ENCODE results near the gene PIEZO2. TPM values are rescaled to one million over a fixed set of nuclear protein-coding genes. Genes with fewer than 3 reads are reported as not detected.
A peak's percentile ranks its signal among the peaks of the same experiment; 100 is the strongest.

Gene PIEZO2
- total and polyA plus RNA-seq, 10 donors = 0.42 to 13.0 (median 8.0) TPM

DNA sequence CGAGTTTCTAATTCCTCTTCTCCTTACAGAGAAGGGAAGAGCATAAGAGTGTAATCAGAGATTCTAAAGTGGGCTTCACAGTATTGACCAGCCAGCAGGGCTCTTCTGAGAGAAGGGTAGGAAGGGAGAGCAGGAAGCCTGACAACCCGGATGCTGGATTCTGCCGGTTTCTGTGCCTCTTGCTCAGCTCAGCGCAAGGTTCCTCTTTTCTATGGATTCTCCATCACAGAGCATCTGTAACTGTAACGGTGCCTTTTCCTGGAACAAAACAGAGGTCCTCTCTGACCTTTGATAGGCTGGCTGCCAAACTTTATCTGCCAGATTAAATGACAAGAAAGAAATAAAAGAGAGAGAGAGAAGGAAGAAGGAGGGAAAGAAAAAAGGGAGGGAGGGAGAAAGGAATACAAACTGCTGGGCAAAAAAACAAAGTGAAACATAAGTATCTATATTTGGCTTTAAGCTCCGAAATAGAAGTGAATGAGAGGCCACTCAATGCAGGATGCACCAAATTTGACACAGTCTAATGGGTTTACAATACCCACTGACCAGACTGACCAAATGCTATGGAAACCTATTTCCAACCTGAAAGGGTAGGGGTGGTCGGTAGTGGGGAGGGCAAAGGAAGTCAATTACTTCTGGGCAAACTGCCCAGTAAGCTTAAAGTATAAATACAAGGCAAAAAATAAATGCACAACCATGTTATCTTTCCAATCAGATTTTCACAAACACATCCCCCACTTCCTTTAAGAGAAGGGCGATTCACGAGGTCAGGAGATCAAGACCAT lies 59.2 kb downstream of the PIEZO2 start:
- Histone ChIP-seq H3K9me3 (no peaks in the 10 kb centered on the region), H3K4me3 (peak overlapping the region in 1 of 8 donors; percentile 19), H3K27me3 (replicated peaks in 1 of 7) (no peaks in the 10 kb centered on the region), H3K36me3 (no peaks in the 10 kb centered on the region), H3K27ac (peak overlapping the region in 3 of 8 donors; percentile 6 to 18 (median 11)), H3K4me1 (peaks cover 0 to 12% (median 6%) of the 10 kb centered on the region in 6 donors)
- intact Hi-C loops (cut with DNase I; ENCODE audit: low total_unique reads) = no loop called here
- WGBS, 5 donors = 7 to 14% (median 10%) methylated on average over 9 of the region's 9 CpGs
- TF ChIP-seq POLR2AphosphoS5 (IDR thresholded peaks at IDR 0.05) = no peak
- TF ChIP-seq CTCF (IDR thresholded peaks at IDR 0.05 in 8 of 11, conservative IDR thresholded peaks at IDR 0.05 in 3 of 11) = no peak
- TF ChIP-seq POLR2A (IDR thresholded peaks at IDR 0.05) = no peak
- no peak for DNase-seq

GRCh38 chr18:11081009-11081532 lies 68.3 kb downstream of the PIEZO2 start:
- Histone ChIP-seq H3K4me1 (no peaks in the 10 kb centered on the region), H3K4me3 (no peak overlapping the region), H3K27ac (no peak overlapping the region), H3K9me3 (no peaks in the 10 kb centered on the region), H3K27me3 (replicated peaks in 1 of 7) (no peaks in the 10 kb centered on the region), H3K36me3 (no peaks in the 10 kb centered on the region)
- WGBS, 5 donors = 86 to 93% (median 88%) methylated on average over 2 of the region's 2 CpGs
- no peak for DNase-seq
- TF ChIP-seq POLR2A (IDR thresholded peaks at IDR 0.05) = no peak
- no peak for TF ChIP-seq CTCF (IDR thresholded peaks at IDR 0.05 in 8 of 11, conservative IDR thresholded peaks at IDR 0.05 in 3 of 11)
- no peak for TF ChIP-seq POLR2AphosphoS5 (IDR thresholded peaks at IDR 0.05)
- intact Hi-C loops (cut with DNase I; ENCODE audit: low total_unique reads) = no loop called here

DNA sequence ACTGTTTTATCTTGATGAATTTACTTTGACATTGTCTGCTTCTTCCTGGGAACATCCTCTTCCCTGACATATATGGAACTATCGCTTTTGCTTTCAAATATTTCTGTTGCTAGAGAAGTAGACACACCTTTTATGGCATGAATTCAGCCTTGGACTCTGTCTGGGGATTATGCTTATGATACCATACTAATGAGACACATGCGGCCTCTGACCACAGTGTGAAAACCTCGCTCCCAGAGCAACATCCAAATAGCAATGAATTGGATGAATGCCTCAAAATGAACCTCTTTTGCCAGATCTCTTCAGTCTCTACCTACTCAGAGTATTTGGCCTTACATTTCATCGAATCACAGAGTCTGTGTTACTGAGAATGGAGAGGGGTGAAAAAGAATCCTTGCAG lies 70.9 kb downstream of the PIEZO2 start:
- H3K4me3 ChIP-seq = no peak overlapping the region
- H3K36me3 ChIP-seq = no peaks in the 10 kb centered on the region
- H3K27me3 ChIP-seq (replicated peaks in 1 of 7) = no peaks in the 10 kb centered on the region
- H3K4me1 ChIP-seq = no peaks in the 10 kb centered on the region
- no peaks in the 10 kb centered on the region for H3K9me3 ChIP-seq
- DNase-seq = no peak
- intact Hi-C loops (cut with DNase I; ENCODE audit: low total_unique reads) = no loop called here
- no peak overlapping the region for H3K27ac ChIP-seq
- whole genome bisulfite sequencing, 5 donors = 75 to 95% (median 83%) methylated on average over 4 of the region's 4 CpGs
- TF ChIP-seq POLR2A (IDR thresholded peaks at IDR 0.05) (no peak), POLR2AphosphoS5 (IDR thresholded peaks at IDR 0.05) (no peak), CTCF (IDR thresholded peaks at IDR 0.05 in 8 of 11, conservative IDR thresholded peaks at IDR 0.05 in 3 of 11) (no peak)

DNA sequence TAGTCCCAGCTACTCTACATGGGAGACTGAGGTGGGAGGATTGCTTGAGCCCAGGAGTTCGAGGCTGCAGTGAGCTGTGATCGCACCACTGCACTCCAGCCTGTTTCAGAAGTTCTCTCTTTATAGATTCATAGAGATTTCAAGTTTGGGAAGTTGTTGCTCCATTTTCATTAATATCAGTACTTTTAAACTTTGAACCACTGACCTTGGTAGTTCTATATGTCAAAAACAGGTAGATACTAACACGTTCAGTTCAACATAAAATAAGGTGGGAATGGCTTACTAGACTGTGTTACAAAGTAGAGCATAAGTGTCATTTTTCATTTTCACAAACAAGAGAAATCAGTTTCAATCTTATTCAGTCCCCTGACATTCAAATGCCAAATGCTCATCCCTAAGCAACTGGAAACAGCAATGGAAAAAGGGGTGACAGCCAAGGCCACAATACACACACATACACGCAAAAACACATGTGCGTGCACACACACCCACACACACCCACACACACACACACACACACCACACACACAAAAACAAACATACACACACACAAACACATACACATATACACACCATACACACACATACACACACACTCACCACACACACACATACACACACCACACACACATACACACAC lies 71.7 kb downstream of the PIEZO2 start:
- Histone ChIP-seq H3K4me3 (no peak overlapping the region), H3K27me3 (replicated peaks in 1 of 7) (no peaks in the 10 kb centered on the region), H3K27ac (no peak overlapping the region), H3K9me3 (no peaks in the 10 kb centered on the region), H3K4me1 (no peaks in the 10 kb centered on the region), H3K36me3 (no peaks in the 10 kb centered on the region)
- DNase-seq = no peak
- TF ChIP-seq POLR2AphosphoS5 (IDR thresholded peaks at IDR 0.05) (no peak), CTCF (IDR thresholded peaks at IDR 0.05 in 8 of 11, conservative IDR thresholded peaks at IDR 0.05 in 3 of 11) (no peak), POLR2A (IDR thresholded peaks at IDR 0.05) (no peak)
- WGBS, 5 donors = 52 to 95% (median 88%) methylated on average over 5 of the region's 5 CpGs
- intact Hi-C loops (cut with DNase I; ENCODE audit: low total_unique reads) = no loop called here

All from spleen (tissue), 11 donors.